ENCODE data around the gene PLXDC1. TPM values are rescaled to one million over a fixed set of nuclear protein-coding genes. Genes with fewer than 3 reads are reported as not detected.

PLXDC1 gene
- total and polyA plus RNA-seq, 2 of the 13 experiments (the other 11 are each of a cell fraction or from before 2014, with no cell fraction given): not detected

- WGBS (ENCODE audit: low lambda C conversion rate): 24% methylated on average over 4 of the region's 4 CpGs
- Histone ChIP-seq H3K9me3 (ENCODE audit: low read length) (no peaks in the 10 kb centered on the region), H4K20me1 (ENCODE audit: insufficient read depth, low read length) (no peaks in the 10 kb centered on the region), H3K9ac (ENCODE audit: insufficient read depth, low read depth, low read length) (no peak overlapping the region), H3K4me1 (ENCODE audit: insufficient read depth, low read length) (0 out of 2 replicates have a peak, but pooled peaks cover 4% of the 10 kb centered on the region), H3K36me3 (replicated peaks in 1 of 2; ENCODE audit: control insufficient read depth in 1 of 2, insufficient read depth in 2 of 2, low read length in 2 of 2) (no peaks in the 10 kb centered on the region), H3K79me2 (ENCODE audit: insufficient read depth, low read length) (no peaks in the 10 kb centered on the region), H3K4me2 (ENCODE audit: low read depth, low read length) (no peak overlapping the region), H3K27me3 (ENCODE audit: control insufficient read depth in 1 of 2, insufficient read depth in 2 of 2, low read length in 2 of 2) (peaks cover 2 to 19% of the 10 kb centered on the region in 2 experiments; a peak in 3 of 5 replicates), H3K27ac (ENCODE audit: extremely low read length, insufficient read depth, low read length) (no peak overlapping the region), H3K4me3 (replicated peaks in 1 of 3; ENCODE audit: insufficient read depth in 1 of 3, low read depth in 2 of 3, low read length in 3 of 3) (no peak overlapping the region), H2AFZ (ENCODE audit: low read length) (no peak overlapping the region)
- no peak for ATAC-seq
- no TSS peak for BruUV-seq (replicated peaks)
- TF ChIP-seq STAT5B (CRISPR knock-in tag; IDR thresholded peaks at IDR 0.05) (no peak), NRL (CRISPR knock-in tag; IDR thresholded peaks at IDR 0.05; ENCODE audit: borderline replicate concordance) (no peak), ZBTB25 (CRISPR knock-in tag; IDR thresholded peaks at IDR 0.05) (no peak), ZNF296 (CRISPR knock-in tag; conservative IDR thresholded peaks at IDR 0.05) (no peak), IKZF5 (CRISPR knock-in tag; IDR thresholded peaks at IDR 0.05) (no peak), ZNF563 (CRISPR knock-in tag; IDR thresholded peaks at IDR 0.05) (no peak), MAFF (IDR thresholded peaks at IDR 0.05; ENCODE audit: low read depth, low read length) (no peak), ZNF678 (CRISPR knock-in tag; IDR thresholded peaks at IDR 0.05) (no peak), ZBTB3 (CRISPR knock-in tag; IDR thresholded peaks at IDR 0.05; ENCODE audit: borderline replicate concordance, low read depth) (no peak), HMGA1 (CRISPR knock-in tag; conservative IDR thresholded peaks at IDR 0.05) (no peak)
- no peak for FAIRE-seq
- in situ Hi-C loops (cut with HindIII; ENCODE audit: extremely low pct_ligation_motif_present, low pct_unique_long_range_greater_than_20kb) (loop anchor here (5.0 kb wide), 1 partner anchor 81 kb away; the partner anchor contains the start of gene PLXDC1), intact Hi-C loops (cut with micrococcal nuclease; ENCODE audit: unreplicated experiment) (no loop called here)
- no peak for DNase-seq (ENCODE audit: low spot score)
- CTCF ChIA-PET (ENCODE audit: low intra/inter-chr PET ratio, low total read pairs): interaction anchor here (2.8 kb wide), 1 partner anchor 82 kb away, joined by 24 read pairs; no protein-coding TSS in a partner anchor
- POLR2A ChIA-PET: no interaction called here
These were observed 79.9 kb downstream of the PLXDC1 start for GRCh38 chr17:39071573-39071972.
